SK-N-SH (cell line): ENCODE results near the gene HTR1D. TPM values are rescaled to one million over a fixed set of nuclear protein-coding genes. Genes with fewer than 3 reads are reported as not detected.

ENCODE experiments used
- CTCF ChIA-PET: fragments of 300-600, 350-600 bp; formaldehyde crosslinking; extraction: SDS; loops from one replicate; lab custom pipeline; 2021; lab: Yijun Ruan, JAX
- POLR2A ChIA-PET: fragments of 350-600 bp; sonication (Branson Sonifier 250); formaldehyde crosslinking; extraction: SDS; loops from one replicate; lab custom pipeline; 2020; ENCODE audit warnings: antibody characterized with exemption, inconsistent platforms; lab: Yijun Ruan, JAX
- DNase-seq: peaks from one replicate; pipeline ENCODE4 v3.0.0; 2012
- H2AFZ ChIP-seq: fragments of 200-600 bp; sonication (generic); 2 replicates; pipeline ENCODE4 v1.8.1; 2016; ENCODE audit warnings: antibody characterized with exemption, mild to moderate bottlenecking, low read depth
- H3F3A ChIP-seq: fragments of 200-600 bp; sonication (generic); replicated peaks from 2 replicates; pipeline ENCODE3; 2016; ENCODE audit warnings: antibody characterized with exemption, mild to moderate bottlenecking; ENCODE audit not compliant: insufficient read depth
- H3K27ac ChIP-seq, 2 experiments: fragments of 200-500 bp in 1 of 2; fragments of 200-600 bp in 1 of 2; sonication (Bioruptor generic) in 1 of 2; sonication (generic), shearing (Covaris generic) in 1 of 2; 2 replicates each; pipeline versions ENCODE4 v1.5.1 to v1.6.1; 2014 to 2016; ENCODE audit warnings: low read depth in 2 of 2, inconsistent platforms in 1 of 2, low read length in 1 of 2, mild to moderate bottlenecking in 1 of 2, mixed read lengths in 1 of 2
- H3K27me3 ChIP-seq: fragments of 200-600 bp; sonication (generic), shearing (Covaris generic); 2 replicates; pipeline ENCODE4 v1.6.1; 2016; ENCODE audit warnings: mixed run types; ENCODE audit not compliant: insufficient read depth
- H3K36me3 ChIP-seq, 2 experiments: fragments of 200-500 bp in 1 of 2; fragments of 200-600 bp in 1 of 2; sonication (Bioruptor generic) in 1 of 2; sonication (generic) in 1 of 2; replicated peaks in 1 of 2; 2 replicates each; pipeline versions ENCODE3 to v1.5.1; 2014 to 2016; ENCODE audit warnings: low read length in 1 of 2, mild to moderate bottlenecking in 1 of 2; ENCODE audit not compliant: insufficient read depth in 2 of 2, control insufficient read depth in 1 of 2
- H3K4me1 ChIP-seq, 2 experiments: fragments of 200-500 bp in 1 of 2; fragments of 200-600 bp in 1 of 2; sonication (Bioruptor generic) in 1 of 2; sonication (generic), shearing (Covaris generic) in 1 of 2; 2 replicates each; pipeline versions ENCODE4 v1.5.1 to v1.6.1; 2014 to 2016; ENCODE audit warnings: low read depth in 1 of 2, low read length in 1 of 2, mixed run types in 1 of 2; ENCODE audit not compliant: insufficient read depth in 2 of 2, control insufficient read depth in 1 of 2
- H3K4me2 ChIP-seq: fragments of 200-600 bp; sonication (generic), shearing (Covaris generic); 2 replicates; pipeline ENCODE4 v1.6.1; 2017; ENCODE audit warnings: mixed run types
- H3K4me3 ChIP-seq, 2 experiments: fragments of 200-500 bp in 1 of 2; fragments of 200-600 bp in 1 of 2; sonication (Bioruptor generic) in 1 of 2; sonication (generic), shearing (Covaris generic) in 1 of 2; 2 replicates each; pipeline versions ENCODE4 v1.5.1 to v1.8.1; 2014 to 2016; ENCODE audit warnings: low read depth in 2 of 2, inconsistent platforms in 1 of 2, low read length in 1 of 2, mild to moderate bottlenecking in 1 of 2, mixed read lengths in 1 of 2, moderate library complexity in 1 of 2
- H3K79me2 ChIP-seq: fragments of 200-600 bp; sonication (generic); 2 replicates; pipeline ENCODE4 v1.8.1; 2017; ENCODE audit warnings: mild to moderate bottlenecking; ENCODE audit not compliant: insufficient read depth
- H3K9ac ChIP-seq: fragments of 200-600 bp; sonication (generic); 2 replicates; pipeline ENCODE4 v1.6.1; 2017; ENCODE audit warnings: mixed run types
- H3K9me2 ChIP-seq: fragments of 200-600 bp; sonication (generic); 2 replicates; pipeline ENCODE4 v1.6.1; 2017; ENCODE audit warnings: mixed run types
- H3K9me3 ChIP-seq: fragments of 200-600 bp; sonication (generic); 2 replicates; pipeline ENCODE4 v1.6.1; 2017; ENCODE audit warnings: mixed run types, mild to moderate bottlenecking, moderate library complexity
- H4K20me1 ChIP-seq: fragments of 200-600 bp; sonication (generic); 2 replicates; pipeline ENCODE4 v1.6.1; 2017; ENCODE audit warnings: mild to moderate bottlenecking, mixed run types; ENCODE audit not compliant: insufficient read depth
- CHD2 ChIP-seq: fragments of 150-350 bp; IDR thresholded peaks from 2 replicates; pipeline ENCODE4 v1.6.1; 2018; ENCODE audit warnings: low read length; ENCODE audit not compliant: partially characterized antibody
- EP300 ChIP-seq, 2 experiments: IDR thresholded peaks; 2 replicates each; pipeline versions ENCODE4 v1.4.0 to v1.6.1; 2012; ENCODE audit warnings: borderline replicate concordance in 1 of 2, low read depth in 1 of 2, low read length in 1 of 2
- FOXJ3 ChIP-seq: sonication (generic); formaldehyde crosslinking; IDR thresholded peaks from 2 replicates; pipeline ENCODE4 v1.5.1; 2020; ENCODE audit warnings: mild to moderate bottlenecking, missing genetic modification reagents
- GABPA ChIP-seq: IDR thresholded peaks from 2 replicates; pipeline ENCODE4 v1.4.0; 2012; ENCODE audit warnings: low read depth, mild to moderate bottlenecking
- GATA2 ChIP-seq: sonication (generic); formaldehyde crosslinking; IDR thresholded peaks from 2 replicates; pipeline ENCODE4 v1.5.0; 2020; ENCODE audit warnings: mild to moderate bottlenecking, missing genetic modification reagents
- IRF3 ChIP-seq: fragments of 150-350 bp; IDR thresholded peaks from 2 replicates; pipeline ENCODE4 v1.6.1; 2016; ENCODE audit warnings: mild to moderate bottlenecking, low read depth, low read length
- JUND ChIP-seq: IDR thresholded peaks from 2 replicates; pipeline ENCODE4 v1.4.0; 2012
- MAX ChIP-seq: IDR thresholded peaks from 2 replicates; pipeline ENCODE4 v1.4.0; 2012; ENCODE audit warnings: low read depth
- MEF2A ChIP-seq: IDR thresholded peaks from 2 replicates; pipeline ENCODE4 v1.4.0; 2012; ENCODE audit warnings: low read depth, borderline replicate concordance
- MXI1 ChIP-seq: IDR thresholded peaks from 2 replicates; pipeline ENCODE4 v1.6.1; 2012; ENCODE audit warnings: mild to moderate bottlenecking, low read depth, low read length, improper control_type of control experiment
- NFIC ChIP-seq: IDR thresholded peaks from 2 replicates; pipeline ENCODE4 v1.4.0; 2012; ENCODE audit warnings: borderline replicate concordance
- PBX3 ChIP-seq: IDR thresholded peaks from 2 replicates; pipeline ENCODE4; 2012
- RAD21 ChIP-seq: IDR thresholded peaks from 2 replicates; pipeline ENCODE4 v1.6.1; 2012; ENCODE audit warnings: mild to moderate bottlenecking, low read length
- REST ChIP-seq: IDR thresholded peaks from 2 replicates; pipeline ENCODE4 v1.6.1; 2012; ENCODE audit warnings: mild to moderate bottlenecking, low read depth, low read length, moderate library complexity
- RXRA ChIP-seq: IDR thresholded peaks from 2 replicates; pipeline ENCODE4 v1.4.0; 2012; ENCODE audit warnings: low read depth, mild to moderate bottlenecking, borderline replicate concordance
- SIN3A ChIP-seq: IDR thresholded peaks from 2 replicates; pipeline ENCODE4 v1.6.1; 2012; ENCODE audit warnings: low read depth, mild to moderate bottlenecking, low read length, moderate library complexity, borderline replicate concordance
- TEAD4 ChIP-seq: IDR thresholded peaks from 2 replicates; pipeline ENCODE4 v1.4.0; 2012; ENCODE audit warnings: mild to moderate bottlenecking, borderline replicate concordance; ENCODE audit not compliant: insufficient read depth
- ZBTB33 ChIP-seq: IDR thresholded peaks from 2 replicates; pipeline ENCODE4 v1.4.0; 2012; ENCODE audit warnings: low read depth, borderline replicate concordance
- WGBS: methylation state at CpG from one replicate; pipeline ENCODE4 v1.1.6; 2017; ENCODE audit warnings: low lambda C conversion rate; 5-methylcytosine and 5-hydroxymethylcytosine counted together
- polyA plus RNA-seq, 3 experiments: library from polyadenylated mRNA; depleted of rRNA; stranded (reverse); fragments of >200 nt; gene quantifications; 2 replicates each; pipeline ENCODE4 v1.2.3, GENCODE V29; 2012

The HTR1D gene
- polyA plus RNA-seq, 1 of the 3 experiments (the other 2 are of a cell fraction) = 0.39 TPM

DNA sequence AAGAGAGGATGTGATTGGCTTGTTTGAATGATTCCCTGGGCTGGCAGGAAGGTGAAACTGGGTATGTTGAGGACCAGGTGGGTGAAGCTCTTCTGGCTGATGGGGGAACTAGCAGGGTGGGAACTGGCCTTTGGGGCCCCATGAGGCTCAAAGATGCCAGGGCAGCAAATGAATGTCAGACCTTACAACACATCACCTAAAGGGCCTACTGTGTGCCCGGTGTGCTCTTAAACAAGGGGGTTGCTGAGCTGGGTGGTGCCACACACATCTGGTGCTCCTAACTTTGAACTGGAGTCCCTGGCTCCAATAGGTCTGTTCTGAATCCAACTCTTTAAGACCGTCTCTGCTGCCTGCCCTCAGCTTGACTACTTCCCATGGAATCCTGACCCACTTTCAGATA is 21.3 kb upstream of the HTR1D start:
- no peak for TF ChIP-seq FOXJ3
- no peak for TF ChIP-seq GABPA
- no peak for TF ChIP-seq EP300 (IDR thresholded peaks at IDR 0.05; ENCODE audit: borderline replicate concordance in 1 of 2, low read depth in 1 of 2, low read length in 1 of 2)
- TF ChIP-seq ZBTB33 = no peak
- TF ChIP-seq SIN3A = no peak
- TF ChIP-seq REST = no peak
- TF ChIP-seq RAD21 = no peak
- TF ChIP-seq JUND = no peak
- 100% methylated on average over 1 of the region's 2 CpGs for WGBS
- H3K9ac ChIP-seq = no peak overlapping the region
- no peaks in the 10 kb centered on the region for H4K20me1 ChIP-seq
- H3F3A ChIP-seq = no peaks in the 10 kb centered on the region
- H3K4me3 ChIP-seq = no peak overlapping the region
- no peaks in the 10 kb centered on the region for H3K27me3 ChIP-seq
- no peak overlapping the region for H3K4me2 ChIP-seq
- no peaks in the 10 kb centered on the region for H3K36me3 ChIP-seq
- H3K27ac ChIP-seq = no peak overlapping the region
- no peak overlapping the region for H2AFZ ChIP-seq
- POLR2A ChIA-PET = interaction anchor here (0.6 kb wide), 1 partner anchor 21 kb away, joined by 6 read pairs; no protein-coding TSS in a partner anchor
- H3K9me3 ChIP-seq = no peaks in the 10 kb centered on the region
- no peaks in the 10 kb centered on the region for H3K4me1 ChIP-seq
- H3K9me2 ChIP-seq = no peaks in the 10 kb centered on the region
- no peak for DNase-seq
- CTCF ChIA-PET = interaction anchor here (1.1 to 1.4 kb wide), 2 partner anchors 21 to 22 kb away, joined by 3 read pairs; partner anchors contain the start of gene HTR1D
- H3K79me2 ChIP-seq = no peaks in the 10 kb centered on the region

GRCh38 chr1:23237508-23237907 is 20.2 kb upstream of the HTR1D start:
- no peaks in the 10 kb centered on the region for H3K36me3 ChIP-seq
- no peak overlapping the region for H3K27ac ChIP-seq
- H3K9me3 ChIP-seq = no peaks in the 10 kb centered on the region
- ChIA-PET CTCF (interaction anchor here (1.2 kb wide), 1 partner anchor 21 kb away, joined by 3 read pairs; no protein-coding TSS in a partner anchor), POLR2A (no interaction called here)
- 85% methylated on average over 2 of the region's 2 CpGs for WGBS
- no peaks in the 10 kb centered on the region for H3K9me2 ChIP-seq
- H4K20me1 ChIP-seq = no peaks in the 10 kb centered on the region
- H3K27me3 ChIP-seq = no peaks in the 10 kb centered on the region
- H3F3A ChIP-seq = no peaks in the 10 kb centered on the region
- H3K4me3 ChIP-seq = no peak overlapping the region
- H3K4me2 ChIP-seq = no peak overlapping the region
- no peaks in the 10 kb centered on the region for H3K79me2 ChIP-seq
- no peak for TF ChIP-seq CHD2
- TF ChIP-seq TEAD4 = no peak
- no peak for TF ChIP-seq MEF2A
- no peak for TF ChIP-seq IRF3
- TF ChIP-seq GATA2 (CRISPR knock-in tag) = no peak
- TF ChIP-seq RAD21 = no peak
- TF ChIP-seq NFIC = no peak
- no peak for TF ChIP-seq EP300 (IDR thresholded peaks at IDR 0.05; ENCODE audit: borderline replicate concordance in 1 of 2, low read depth in 1 of 2, low read length in 1 of 2)
- TF ChIP-seq RXRA = no peak
- TF ChIP-seq PBX3 = no peak
- TF ChIP-seq JUND = no peak
- TF ChIP-seq MAX = no peak
- TF ChIP-seq MXI1 = no peak
- no peak for DNase-seq
- H3K4me1 ChIP-seq = no peaks in the 10 kb centered on the region
- no peak overlapping the region for H2AFZ ChIP-seq
- no peak overlapping the region for H3K9ac ChIP-seq
